ENCODE measurements around the gene LSS. TPM values are rescaled to one million over a fixed set of nuclear protein-coding genes. Genes with fewer than 3 reads are reported as not detected.

The LSS gene
- total RNA-seq, 2 donors from 2014 or later: 17.8 to 26.2 TPM

- DNase-seq (ENCODE audit: low spot score in 2 of 2) (no peak), ATAC-seq (no peak)
- Mint-ChIP-seq H3K27ac (peak overlapping the region; percentile 74 to 88), H3K9me3 (no peaks in the 10 kb centered on the region), H3K36me3 (no peaks in the 10 kb centered on the region)
Observed at GRCh38 chr21:46213620-46214286, 14.8 kb downstream of the LSS start.

- Mint-ChIP-seq H3K9me3 (no peaks in the 10 kb centered on the region), H3K36me3 (no peaks in the 10 kb centered on the region), H3K27ac (peak overlapping the region; percentile 84 to 88)
- DNase-seq (ENCODE audit: low spot score in 2 of 2): no peak
- no peak for ATAC-seq
Observed at GRCh38 chr21:46212721-46213484, 15.7 kb downstream of the LSS start.

GRCh38 chr21:46211786-46212720, 16.5 kb downstream of the LSS start:
- Mint-ChIP-seq H3K27ac (no peak overlapping the region), H3K36me3 (no peaks in the 10 kb centered on the region), H3K9me3 (no peaks in the 10 kb centered on the region)
- no peak for DNase-seq (ENCODE audit: low spot score in 2 of 2)
- no peak for ATAC-seq

DNA sequence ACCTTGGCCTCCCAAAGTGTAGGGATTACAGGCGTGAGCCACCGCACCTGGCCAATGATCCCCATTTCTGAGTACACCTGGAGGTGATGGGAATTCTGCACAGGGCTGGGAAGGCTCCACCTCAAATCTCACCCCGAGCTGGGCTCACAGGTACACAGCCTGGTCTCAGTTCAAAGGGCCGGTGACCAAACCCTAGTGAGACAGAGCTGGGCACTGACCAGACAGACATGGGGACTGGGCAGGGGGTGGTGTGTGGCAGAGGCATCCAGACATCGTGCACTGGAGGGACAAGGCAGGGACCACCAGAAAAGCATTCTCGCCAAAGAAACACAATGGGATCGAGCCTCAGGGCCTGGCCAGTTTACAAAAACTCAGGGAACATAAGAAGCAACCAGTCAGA, 17.2 kb downstream of the LSS start:
- DNase-seq (ENCODE audit: low spot score in 2 of 2) (no peak), ATAC-seq (no peak)
- Mint-ChIP-seq H3K9me3 (no peaks in the 10 kb centered on the region), H3K27ac (no peak overlapping the region), H3K36me3 (no peaks in the 10 kb centered on the region)

DNA sequence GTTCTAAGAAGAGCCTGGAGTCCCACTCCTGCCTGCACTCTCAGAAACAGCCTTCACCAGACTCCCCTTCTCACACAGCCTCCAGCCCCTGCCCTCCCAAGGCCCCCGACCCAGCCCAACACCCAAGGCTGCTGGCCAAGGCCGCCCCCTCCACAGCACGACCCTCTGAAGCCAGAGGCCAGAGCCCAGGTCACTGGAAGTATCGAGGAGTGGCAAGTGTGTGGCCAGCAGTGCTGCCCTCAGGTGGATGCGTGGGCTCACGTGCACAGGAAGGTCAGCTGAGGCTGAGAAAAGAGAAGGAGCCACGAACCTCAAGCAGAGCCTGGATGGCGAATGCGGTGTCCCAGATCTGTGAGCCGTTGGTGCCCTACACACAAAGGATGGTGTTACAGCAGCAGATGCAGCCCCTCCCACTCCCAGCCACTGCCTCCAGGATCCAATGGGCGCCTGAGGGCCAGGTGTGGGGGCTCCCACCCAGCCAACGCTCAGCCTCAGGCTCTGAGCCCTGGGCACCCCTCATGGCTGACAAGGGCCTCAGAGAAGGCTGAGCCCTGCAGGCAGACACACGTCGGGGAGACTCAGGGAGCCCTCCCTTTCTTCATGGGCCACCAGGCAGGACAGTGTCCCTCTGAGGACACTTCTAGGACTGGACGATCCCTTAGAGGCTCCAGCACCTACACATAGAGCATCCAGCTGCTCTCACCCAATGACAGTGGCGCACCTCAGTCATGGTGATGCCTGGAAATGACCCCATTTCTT, 18.0 kb downstream of the LSS start:
- Mint-ChIP-seq H3K27ac (no peak overlapping the region), H3K9me3 (no peaks in the 10 kb centered on the region), H3K36me3 (peaks cover 0 to 4% of the 10 kb centered on the region in 2 donors)
- DNase-seq (ENCODE audit: low spot score in 2 of 2) (no peak), ATAC-seq (no peak)

DNA sequence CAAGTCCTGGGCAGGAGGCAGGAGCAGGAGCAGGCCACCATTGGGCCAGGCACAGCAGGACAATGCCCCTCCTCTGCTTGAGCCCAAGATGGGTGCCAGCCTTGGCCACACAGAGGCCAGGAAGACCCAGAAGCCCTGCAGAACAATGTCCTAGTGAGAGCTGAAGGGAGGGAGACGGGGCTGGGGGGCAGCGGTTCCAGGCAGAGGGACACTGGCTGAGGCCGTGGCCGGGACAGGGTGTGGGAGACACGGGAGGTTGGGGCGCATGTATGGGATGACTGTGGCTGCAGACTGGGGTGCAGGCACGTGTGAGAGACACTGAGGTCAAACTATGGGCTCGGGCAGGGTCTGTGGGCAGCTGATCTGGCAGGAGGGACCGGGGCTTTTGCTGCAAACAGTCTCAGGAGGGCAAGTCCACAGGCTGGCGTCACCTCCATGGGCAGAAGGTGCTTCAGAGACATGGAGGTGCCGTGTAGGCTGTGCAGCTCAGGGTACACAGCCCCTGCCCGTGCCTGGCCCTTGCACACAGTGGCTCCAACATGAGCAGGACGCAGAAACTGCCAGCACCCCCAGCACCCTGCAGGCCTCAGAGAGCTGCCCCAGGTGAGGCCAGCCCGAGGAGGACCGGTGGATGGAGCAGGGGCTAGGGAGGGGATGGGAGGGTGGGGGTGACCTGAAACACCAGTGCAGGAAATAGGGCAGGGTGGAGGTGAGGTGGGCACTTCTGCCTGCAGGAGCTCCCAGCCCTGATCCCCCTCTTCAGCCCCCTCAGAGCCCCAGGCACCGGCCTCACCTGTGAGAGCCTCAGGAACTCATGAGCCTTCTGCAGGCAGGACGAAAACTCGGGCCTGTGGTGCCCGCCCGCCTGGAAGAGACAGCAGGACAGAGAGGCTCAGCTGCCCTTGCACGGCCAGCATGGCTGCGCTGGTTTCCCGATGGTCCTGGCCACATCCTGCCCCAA, 19.5 kb downstream of the LSS start:
- no peaks in the 10 kb centered on the region for H3K9me3 Mint-ChIP-seq
- H3K36me3 Mint-ChIP-seq: peaks cover 0 to 4% of the 10 kb centered on the region in 2 donors
- ATAC-seq (no peak), DNase-seq (ENCODE audit: low spot score in 2 of 2) (no peak)
- H3K27ac Mint-ChIP-seq: no peak overlapping the region

- no peaks in the 10 kb centered on the region for H3K9me3 Mint-ChIP-seq
- DNase-seq (ENCODE audit: low spot score in 2 of 2) (no peak), ATAC-seq (no peak)
- H3K36me3 Mint-ChIP-seq: peaks cover 0 to 4% of the 10 kb centered on the region in 2 donors
- peak overlapping the region in 1 of 2 donors; percentile 36 for H3K27ac Mint-ChIP-seq
Observed at GRCh38 chr21:46207920-46208591, 20.5 kb downstream of the LSS start.

GRCh38 chr21:46207006-46207919, 21.3 kb downstream of the LSS start:
- ATAC-seq (no peak), DNase-seq (ENCODE audit: low spot score in 2 of 2) (no peak)
- H3K9me3 Mint-ChIP-seq: no peaks in the 10 kb centered on the region
- H3K36me3 Mint-ChIP-seq: peaks cover 0 to 4% of the 10 kb centered on the region in 2 donors
- H3K27ac Mint-ChIP-seq: peak overlapping the region in 1 of 2 donors; percentile 36

- ATAC-seq: no peak
- no peak for DNase-seq (ENCODE audit: low spot score in 2 of 2)
- Mint-ChIP-seq H3K36me3 (peaks cover 0 to 4% of the 10 kb centered on the region in 2 donors), H3K9me3 (no peaks in the 10 kb centered on the region), H3K27ac (no peak overlapping the region)
Observed at GRCh38 chr21:46206163-46207005, 22.2 kb downstream of the LSS start.

GRCh38 chr21:46205766-46206162, 22.8 kb downstream of the LSS start:
- ATAC-seq (no peak), DNase-seq (ENCODE audit: low spot score in 2 of 2) (no peak)
- H3K36me3 Mint-ChIP-seq: peaks cover 0 to 4% of the 10 kb centered on the region in 2 donors
- H3K27ac Mint-ChIP-seq: peak overlapping the region in 1 of 2 donors; percentile 36
- H3K9me3 Mint-ChIP-seq: no peaks in the 10 kb centered on the region

DNA sequence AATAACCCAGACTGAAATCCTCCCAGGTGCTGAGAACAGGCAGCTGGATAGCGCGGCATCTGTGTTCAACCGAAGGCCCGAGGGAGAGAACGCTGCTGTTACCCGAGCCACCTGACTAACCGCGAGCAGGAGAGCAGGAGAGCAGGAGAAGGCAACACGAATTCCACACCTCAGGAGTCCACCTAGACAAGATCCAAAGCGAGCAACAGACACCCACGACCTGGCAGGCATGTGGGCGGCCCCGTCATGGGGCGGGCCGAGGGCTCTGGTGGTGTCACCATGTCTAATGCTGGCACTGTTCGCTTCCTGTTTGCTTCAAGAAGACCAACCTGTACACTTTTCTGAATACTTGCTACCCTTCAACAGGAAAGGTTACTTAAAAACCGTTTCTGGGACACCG, 23.4 kb downstream of the LSS start:
- no peaks in the 10 kb centered on the region for H3K9me3 Mint-ChIP-seq
- peaks cover 0 to 4% of the 10 kb centered on the region in 2 donors for H3K36me3 Mint-ChIP-seq
- H3K27ac Mint-ChIP-seq: peak overlapping the region; percentile 36 to 44
- ATAC-seq (no peak), DNase-seq (ENCODE audit: low spot score in 2 of 2) (no peak)

- ATAC-seq: no peak
- H3K27ac Mint-ChIP-seq: peak overlapping the region in 1 of 2 donors; percentile 34
- peaks cover 0 to 10% of the 10 kb centered on the region in 2 donors for H3K36me3 Mint-ChIP-seq
- no peak for DNase-seq (ENCODE audit: low spot score in 2 of 2)
- no peaks in the 10 kb centered on the region for H3K9me3 Mint-ChIP-seq
Observed at GRCh38 chr21:46203203-46203600, 25.4 kb downstream of the LSS start.

GRCh38 chr21:46202592-46203202, 25.9 kb downstream of the LSS start:
- peak overlapping the region in 1 of 2 donors; percentile 34 for H3K27ac Mint-ChIP-seq

More at GRCh38 chr21:46202592-46203202, 25.9 kb downstream of the LSS start:
- peaks cover 0 to 10% of the 10 kb centered on the region in 2 donors for H3K36me3 Mint-ChIP-seq
- DNase-seq (ENCODE audit: low spot score in 2 of 2) (no peak), ATAC-seq (no peak)
- H3K9me3 Mint-ChIP-seq: no peaks in the 10 kb centered on the region

Data from activated naive CD4-positive, alpha-beta T cell treated with anti-CD3 and anti-CD28 coated beads, Interleukin-2, amount 50 U/mL, for 72 hours (primary cell).